ENCODE results near the gene TAPT1. TPM values are rescaled to one million over a fixed set of nuclear protein-coding genes. Genes with fewer than 3 reads are reported as not detected.

The TAPT1 gene
- total RNA-seq, 1 experiment from 2014 or later: 22.0 TPM

- BruUV-seq (replicated peaks): TSS peak; percentile 54
- intact Hi-C loops (cut with micrococcal nuclease): loop anchor here (2.0 kb wide), 1 partner anchor 33 kb away; no protein-coding TSS in a partner anchor
- peak overlapping the region; percentile 88 for H3K27ac Mint-ChIP-seq (ENCODE audit: low read depth, unreplicated experiment)
- H3K4me1 Mint-ChIP-seq (ENCODE audit: insufficient read depth, unreplicated experiment): peaks cover 21% of the 10 kb centered on the region
- H3K36me3 Mint-ChIP-seq (ENCODE audit: insufficient read depth, unreplicated experiment): peaks cover 8% of the 10 kb centered on the region
- no peaks in the 10 kb centered on the region for H3K27me3 Mint-ChIP-seq (ENCODE audit: insufficient read depth, unreplicated experiment)
- no peak for DNase-seq (ENCODE audit: unreplicated experiment)
- H3K9me3 Mint-ChIP-seq (ENCODE audit: unreplicated experiment): no peaks in the 10 kb centered on the region
- ChIA-PET CTCF (interaction anchor here (0.8 to 1.5 kb wide), 5 partner anchors 19 to 226 kb away, joined by 3 to 5 read pairs (median 4); no protein-coding TSS in a partner anchor), POLR2A (interaction anchor here (0.9 to 2.5 kb wide), 4 partner anchors 9 to 32 kb away, joined by 3 to 13 read pairs (median 6); no protein-coding TSS in a partner anchor)
- TF ChIP-seq CTCF (IDR thresholded peaks at IDR 0.05; ENCODE audit: unreplicated experiment): no peak
- peak overlapping the region; percentile 78 for H3K4me3 Mint-ChIP-seq (ENCODE audit: unreplicated experiment)
These were observed 1.2 kb upstream of the TAPT1 start for GRCh38 chr4:16227462-16227868.

- intact Hi-C loops (cut with micrococcal nuclease): loop anchor here (2.0 kb wide), 1 partner anchor 34 kb away; no protein-coding TSS in a partner anchor
- Mint-ChIP-seq H3K9me3 (ENCODE audit: unreplicated experiment) (no peaks in the 10 kb centered on the region), H3K4me3 (ENCODE audit: unreplicated experiment) (peak overlapping the region; percentile 78), H3K27me3 (ENCODE audit: insufficient read depth, unreplicated experiment) (no peaks in the 10 kb centered on the region), H3K4me1 (ENCODE audit: insufficient read depth, unreplicated experiment) (peaks cover 25% of the 10 kb centered on the region), H3K36me3 (ENCODE audit: insufficient read depth, unreplicated experiment) (peaks cover 8% of the 10 kb centered on the region), H3K27ac (ENCODE audit: low read depth, unreplicated experiment) (peak overlapping the region; percentile 88)
- BruUV-seq (replicated peaks): no TSS peak
- CTCF ChIA-PET: interaction anchor here (0.8 to 1.5 kb wide), 4 partner anchors 19 to 200 kb away, joined by 3 to 5 read pairs (median 4); no protein-coding TSS in a partner anchor
- TF ChIP-seq CTCF (IDR thresholded peaks at IDR 0.05; ENCODE audit: unreplicated experiment): no peak
- POLR2A ChIA-PET: interaction anchor here (0.9 to 2.5 kb wide), 4 partner anchors 9 to 32 kb away, joined by 3 to 13 read pairs (median 6); no protein-coding TSS in a partner anchor
- peak; percentile 45 for DNase-seq (ENCODE audit: unreplicated experiment)
These were observed 668 bp upstream of the TAPT1 start for GRCh38 chr4:16226816-16227461.

- DNase-seq (ENCODE audit: unreplicated experiment): no peak
- Mint-ChIP-seq H3K27me3 (ENCODE audit: insufficient read depth, unreplicated experiment) (no peaks in the 10 kb centered on the region), H3K4me1 (ENCODE audit: insufficient read depth, unreplicated experiment) (peaks cover 27% of the 10 kb centered on the region), H3K9me3 (ENCODE audit: unreplicated experiment) (no peaks in the 10 kb centered on the region), H3K27ac (ENCODE audit: low read depth, unreplicated experiment) (peak overlapping the region; percentile 61), H3K4me3 (ENCODE audit: unreplicated experiment) (peak overlapping the region; percentile 73), H3K36me3 (ENCODE audit: insufficient read depth, unreplicated experiment) (peaks cover 8% of the 10 kb centered on the region)
- intact Hi-C loops (cut with micrococcal nuclease): no loop called here
- ChIA-PET CTCF (interaction anchor here (0.6 to 1.6 kb wide), 3 partner anchors 20 to 69 kb away, joined by 3 to 6 read pairs (median 5); no protein-coding TSS in a partner anchor), POLR2A (interaction anchor here (0.7 to 2.2 kb wide), 8 partner anchors 9 to 570 kb away, joined by 3 to 9 read pairs (median 4); partner anchors contain the start of gene FBXL5)
- TSS peak; percentile 46 for BruUV-seq (replicated peaks)
- no peak for TF ChIP-seq CTCF (IDR thresholded peaks at IDR 0.05; ENCODE audit: unreplicated experiment)
These were observed 956 bp downstream of the TAPT1 start for GRCh38 chr4:16225167-16225862.
